Glomerular visceral epithelial cell (primary cell): Measurements from ENCODE around the gene RITA1.
A peak's percentile ranks its signal among the peaks of the same experiment; 100 is the strongest.

Experiments
- DNase-seq: peaks from one replicate; pipeline ENCODE4 v3.0.0-alpha.2; 2016; ENCODE audit errors: extremely low spot score

RITA1 gene

GRCh38 chr12:113179023-113179422 lies 6.5 kb upstream of the RITA1 start:
- DNase-seq: no peak

GRCh38 chr12:113180333-113180732 lies 5.2 kb upstream of the RITA1 start:
- no peak for DNase-seq

DNA sequence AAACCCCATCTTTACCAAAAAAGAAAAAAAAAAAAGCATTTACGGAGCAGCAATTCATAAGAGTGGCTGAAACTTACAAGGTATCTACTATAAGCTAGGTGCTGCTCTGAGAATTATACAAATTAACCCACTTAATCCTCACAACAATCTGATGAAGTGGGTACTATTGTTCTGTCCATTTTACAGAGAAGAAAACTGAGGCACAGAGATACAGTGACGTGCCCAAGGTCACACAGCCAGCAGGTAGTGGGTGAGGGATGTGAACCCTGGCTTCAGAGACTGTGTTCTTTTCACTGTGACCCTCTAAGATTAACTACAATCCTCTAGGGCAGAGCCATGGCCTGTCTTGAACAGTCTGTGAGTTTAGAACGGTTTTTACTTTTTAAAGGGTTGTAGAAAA lies 3.5 kb upstream of the RITA1 start:
- DNase-seq: no peak

DNA sequence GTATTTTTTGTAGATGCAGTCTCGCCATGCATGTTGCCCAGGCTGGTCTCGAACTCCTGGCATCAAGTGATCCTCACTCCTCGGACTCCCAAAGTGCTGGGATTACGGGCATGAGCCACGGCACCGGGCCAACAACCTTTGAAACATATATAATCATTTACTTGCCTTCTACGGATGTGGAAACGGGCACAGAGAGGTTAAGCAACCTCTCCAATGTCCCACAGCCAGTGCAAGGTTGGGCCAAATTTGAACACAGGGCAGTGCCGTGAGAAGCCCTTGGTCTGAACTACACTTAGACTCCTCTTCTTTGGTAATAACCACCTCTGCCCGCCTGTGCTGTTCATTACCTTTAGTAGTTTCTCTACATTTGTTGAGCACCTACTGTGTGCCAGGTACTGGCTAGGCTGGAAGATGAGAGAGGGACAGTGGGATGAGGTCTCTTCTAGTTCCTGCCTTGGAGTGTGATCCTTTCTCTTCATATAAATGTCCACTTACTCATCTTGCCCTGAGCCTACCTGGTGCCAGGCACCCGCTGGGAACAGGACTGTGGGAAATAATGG lies 2.4 kb upstream of the RITA1 start:
- DNase-seq: no peak

GRCh38 chr12:113184098-113184899 lies 1.2 kb upstream of the RITA1 start:
- no peak for DNase-seq

- peak; percentile 87 for DNase-seq
These were observed 681 bp upstream of the RITA1 start for GRCh38 chr12:113184900-113185179.

GRCh38 chr12:113186033-113186365 lies 478 bp downstream of the RITA1 start:
- DNase-seq: no peak

GRCh38 chr12:113186666-113187325 lies 1.3 kb downstream of the RITA1 start:
- DNase-seq: no peak

GRCh38 chr12:113189361-113189760 lies 3.8 kb downstream of the RITA1 start:
- no peak for DNase-seq

- peak; percentile 30 for DNase-seq
These were observed 5.2 kb downstream of the RITA1 start for GRCh38 chr12:113190761-113191160.

DNA sequence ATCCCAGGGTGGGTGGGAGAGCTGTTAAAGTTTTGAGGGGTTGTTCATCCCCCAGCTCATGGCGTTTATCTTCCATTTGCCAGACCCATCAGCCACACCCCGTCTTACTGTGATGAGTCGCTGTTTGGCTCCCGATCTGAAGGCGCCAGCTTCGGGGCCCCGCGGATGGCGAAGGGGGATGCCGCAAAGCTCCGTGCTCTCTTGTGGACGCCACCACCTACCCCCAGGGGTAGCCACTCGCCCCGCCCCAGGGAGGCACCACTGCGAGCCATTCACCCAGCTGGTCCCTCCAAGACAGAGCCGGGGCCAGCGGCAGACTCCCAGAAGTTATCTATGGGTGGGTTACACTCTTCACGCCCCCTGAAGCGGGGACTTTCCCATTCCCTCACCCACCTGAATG lies 5.7 kb downstream of the RITA1 start:
- no peak for DNase-seq

DNA sequence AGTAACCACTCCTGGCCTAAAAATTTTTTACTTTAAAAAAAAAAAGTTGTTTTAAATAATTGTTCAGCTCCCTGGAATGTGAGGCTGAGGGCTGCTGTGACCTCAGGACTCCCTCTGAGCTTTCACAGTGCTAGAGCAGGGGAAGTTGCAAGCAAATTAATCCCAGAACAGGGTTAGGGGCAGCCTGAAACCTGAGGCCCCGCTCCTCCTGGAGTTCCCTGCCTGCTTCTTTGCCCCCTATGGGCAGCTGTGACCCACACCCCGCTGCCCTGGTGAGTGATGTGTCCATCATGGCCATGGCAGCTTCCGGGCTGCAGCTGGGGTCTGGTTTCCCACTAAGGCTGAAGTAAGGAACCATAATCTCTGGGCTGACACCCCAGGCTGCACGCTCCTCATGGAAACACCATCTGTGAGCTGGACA lies 9.5 kb downstream of the RITA1 start:
- peak; percentile 69 for DNase-seq

DNA sequence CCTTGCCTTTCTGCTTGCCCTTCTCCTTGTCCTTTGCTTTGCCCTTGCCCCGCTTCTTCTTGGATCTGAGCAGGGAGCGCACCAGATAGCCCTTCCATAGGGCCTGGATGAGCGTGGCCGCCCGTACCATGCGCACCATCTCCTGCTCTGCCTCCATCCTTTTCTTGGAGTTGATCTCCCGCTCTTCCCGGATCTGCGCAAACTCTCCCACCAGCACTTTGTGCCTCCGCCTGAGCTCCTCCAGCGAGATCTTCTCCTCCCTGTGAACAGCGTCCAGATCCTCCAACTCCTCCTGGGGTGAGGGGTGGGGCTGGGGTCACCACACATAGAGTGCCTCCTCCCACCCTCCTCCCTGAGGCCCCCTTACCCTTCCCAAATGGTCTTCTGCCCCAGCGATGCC lies 10.1 kb downstream of the RITA1 start:
- no peak for DNase-seq

DNA sequence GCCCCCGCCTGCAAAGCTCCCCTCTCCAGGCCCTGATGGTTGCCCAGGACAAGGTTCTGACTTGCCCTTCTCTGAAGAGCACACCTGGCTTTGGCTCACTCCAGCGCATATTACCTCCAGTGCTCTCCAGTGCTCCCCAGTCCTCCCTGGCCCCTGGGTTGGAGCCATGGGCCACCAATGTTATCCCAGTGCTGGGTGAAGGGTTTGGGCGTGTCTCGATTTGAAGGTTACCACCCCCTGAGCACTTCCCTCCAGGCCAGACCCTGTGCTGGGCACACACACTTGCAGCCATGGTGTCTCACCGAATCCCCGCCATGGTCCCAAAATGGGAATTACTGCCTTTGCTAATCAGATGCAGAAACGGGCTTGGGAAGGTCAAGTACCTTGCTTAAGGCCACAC lies 11.1 kb downstream of the RITA1 start:
- no peak for DNase-seq

- peak; percentile 80 for DNase-seq
These were observed 11.5 kb downstream of the RITA1 start for GRCh38 chr12:113196990-113197389.

DNA sequence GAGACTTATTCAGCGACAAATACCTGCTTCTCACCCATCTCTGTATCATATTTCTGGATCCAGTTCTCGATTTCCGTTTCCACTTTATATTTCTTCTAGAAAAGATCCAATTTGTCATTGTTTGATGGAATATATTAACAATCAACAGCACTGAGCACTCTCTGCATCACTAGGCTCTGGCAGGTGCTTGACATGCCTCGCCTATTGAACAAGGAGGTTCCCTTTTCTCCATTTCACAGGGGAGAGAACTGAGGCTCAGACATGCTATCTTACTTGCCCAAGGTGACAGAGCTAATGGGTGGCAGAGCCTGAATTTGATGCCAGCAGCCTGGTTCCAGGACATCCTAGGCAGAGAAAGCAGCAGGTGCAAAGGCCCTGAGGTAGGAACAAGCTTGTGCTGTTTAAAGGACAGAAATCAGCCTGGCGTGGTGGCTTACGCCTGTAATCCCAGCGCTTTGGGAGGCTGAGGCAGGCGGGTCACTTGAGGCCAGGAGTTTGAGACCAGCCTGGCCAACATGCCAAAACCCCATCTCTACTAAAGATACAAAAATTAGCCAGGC lies 12.1 kb downstream of the RITA1 start:
- no peak for DNase-seq

- DNase-seq: peak; percentile 78
These were observed 12.8 kb downstream of the RITA1 start for GRCh38 chr12:113198296-113198695.

DNA sequence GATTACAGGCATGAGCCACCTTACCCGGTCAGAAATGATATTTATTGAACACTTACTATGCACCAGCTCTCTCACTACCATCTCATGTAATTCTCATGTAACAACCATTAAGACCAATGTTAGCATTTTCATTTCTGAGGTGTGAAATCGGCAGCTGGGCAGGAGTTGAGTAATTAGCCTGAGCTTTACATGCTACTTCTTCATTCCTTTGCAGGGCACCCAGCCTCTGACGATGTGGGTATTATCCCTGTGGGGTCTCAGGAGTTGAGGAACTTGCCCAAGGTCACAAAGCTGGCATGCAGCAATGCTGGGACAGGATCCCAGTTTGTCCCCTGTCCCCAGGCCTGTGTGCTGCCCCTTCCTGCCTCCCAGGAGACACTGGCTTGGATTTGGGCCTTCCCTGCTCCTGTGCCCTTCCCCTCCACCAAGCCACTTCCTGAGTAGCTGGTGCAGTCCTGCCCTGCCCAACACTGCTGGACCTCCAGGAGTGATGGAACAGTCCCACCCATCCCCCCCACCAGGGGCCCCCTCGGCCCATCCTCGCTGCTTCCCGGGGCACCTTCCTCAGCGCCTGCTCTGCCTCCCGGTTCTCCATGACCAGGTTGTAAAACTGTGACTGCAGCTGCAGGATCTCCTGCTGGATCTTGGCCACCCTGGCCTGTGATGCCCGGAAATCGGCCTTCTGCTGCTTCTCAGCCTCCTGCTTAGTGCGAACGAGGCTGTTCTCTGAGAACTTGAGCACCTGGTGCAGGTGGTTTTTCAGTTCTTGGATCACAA lies 14.7 kb downstream of the RITA1 start:
- DNase-seq: no peak

GRCh38 chr12:113201187-113202177 lies 16.0 kb downstream of the RITA1 start:
- DNase-seq: no peak

GRCh38 chr12:113202300-113203075 lies 17.0 kb downstream of the RITA1 start:
- no peak for DNase-seq
